Upper lobe of left lung (tissue), 4 donors: ENCODE measurements around the gene ZDHHC13.
A peak's percentile ranks its signal among the peaks of the same experiment; 100 is the strongest.

Experiments
- POLR2A ChIP-seq, 4 donors: fragments of 450-650 bp; IDR thresholded peaks; one replicate each; pipeline ENCODE4 v1.5.1; 2016 to 2017; ENCODE audit warnings: antibody characterized with exemption in 4 of 4, mild to moderate bottlenecking in 2 of 4
- TF ChIP-seq, protein P1 (sequence below), 6 experiments: fragments of 450-650 bp in 4 of 6; fragments of 200-600 bp in 2 of 6; sonication (generic) in 2 of 6; IDR thresholded peaks; one replicate each; pipeline ENCODE4 v1.5.1; 2016 to 2019; ENCODE audit warnings: antibody characterized with exemption in 6 of 6

DNA sequence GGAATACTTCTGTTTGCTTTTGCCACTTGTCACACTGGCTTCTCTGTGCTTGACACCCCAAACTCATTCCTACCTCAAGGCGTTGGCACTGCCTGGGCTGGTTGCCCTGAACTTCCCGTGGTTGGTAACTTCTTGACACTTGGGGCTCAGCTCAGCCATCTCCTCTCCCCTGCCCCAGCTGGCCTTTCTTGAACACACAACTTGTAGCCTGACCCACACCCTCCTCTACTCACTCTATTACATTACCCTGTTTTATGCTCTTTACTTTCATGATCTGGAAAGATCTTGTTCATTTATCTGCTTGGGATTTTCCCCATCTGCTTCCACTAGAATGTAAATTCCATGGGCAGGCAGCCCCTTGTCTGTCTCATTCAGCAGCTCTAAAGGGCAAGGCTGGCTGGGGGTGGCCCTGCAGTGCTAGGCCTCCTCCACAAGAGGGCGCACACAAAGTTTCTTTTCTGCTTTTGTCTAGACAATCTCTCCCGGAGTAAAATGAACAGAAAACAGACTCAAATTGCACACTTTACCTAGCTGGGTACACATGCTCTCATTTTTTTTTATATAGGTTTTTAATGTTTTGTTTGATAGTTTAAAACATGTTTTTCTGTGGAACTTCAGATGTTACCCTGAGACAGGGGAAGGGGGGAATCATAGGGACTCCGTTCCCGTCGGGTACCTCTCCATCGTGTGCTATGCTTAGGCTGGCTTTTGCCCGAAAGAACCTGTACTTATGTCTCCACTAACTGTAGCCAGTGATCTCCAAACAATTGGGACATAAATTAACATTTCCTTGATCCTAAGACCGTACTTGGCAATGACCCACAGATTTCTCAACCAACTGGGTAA is 40.0 kb upstream of the ZDHHC13 start:
- TF ChIP-seq, protein P1, sequence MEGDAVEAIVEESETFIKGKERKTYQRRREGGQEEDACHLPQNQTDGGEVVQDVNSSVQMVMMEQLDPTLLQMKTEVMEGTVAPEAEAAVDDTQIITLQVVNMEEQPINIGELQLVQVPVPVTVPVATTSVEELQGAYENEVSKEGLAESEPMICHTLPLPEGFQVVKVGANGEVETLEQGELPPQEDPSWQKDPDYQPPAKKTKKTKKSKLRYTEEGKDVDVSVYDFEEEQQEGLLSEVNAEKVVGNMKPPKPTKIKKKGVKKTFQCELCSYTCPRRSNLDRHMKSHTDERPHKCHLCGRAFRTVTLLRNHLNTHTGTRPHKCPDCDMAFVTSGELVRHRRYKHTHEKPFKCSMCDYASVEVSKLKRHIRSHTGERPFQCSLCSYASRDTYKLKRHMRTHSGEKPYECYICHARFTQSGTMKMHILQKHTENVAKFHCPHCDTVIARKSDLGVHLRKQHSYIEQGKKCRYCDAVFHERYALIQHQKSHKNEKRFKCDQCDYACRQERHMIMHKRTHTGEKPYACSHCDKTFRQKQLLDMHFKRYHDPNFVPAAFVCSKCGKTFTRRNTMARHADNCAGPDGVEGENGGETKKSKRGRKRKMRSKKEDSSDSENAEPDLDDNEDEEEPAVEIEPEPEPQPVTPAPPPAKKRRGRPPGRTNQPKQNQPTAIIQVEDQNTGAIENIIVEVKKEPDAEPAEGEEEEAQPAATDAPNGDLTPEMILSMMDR (IDR thresholded peaks at IDR 0.05), result peak; percentile 69 to 98 (median 78)
- no peak for TF ChIP-seq POLR2A (IDR thresholded peaks at IDR 0.05)
